ENCODE results near the gene ICAM5. TPM values are rescaled to one million over a fixed set of nuclear protein-coding genes. Genes with fewer than 3 reads are reported as not detected.
A peak's percentile ranks its signal among the peaks of the same experiment; 100 is the strongest.

The ICAM5 gene
- total and polyA plus RNA-seq, 4 experiments from 2014 or later, result 0.20 to 0.36 TPM; not detected in 2

GRCh38 chr19:10294368-10294697 is 4.6 kb downstream of the ICAM5 start:
- DNase-seq, result no peak
- Histone ChIP-seq H3K4me3 (ENCODE audit: low read length in 2 of 2) (no peak overlapping the region), H3K4me1 (ENCODE audit: insufficient read depth, low read length) (peaks cover 63% of the 10 kb centered on the region), H3K9me3 (ENCODE audit: control insufficient read depth in 1 of 2, low read length in 2 of 2) (no peaks in the 10 kb centered on the region), H3K36me3 (ENCODE audit: insufficient read depth, low read length) (no peaks in the 10 kb centered on the region), H3K27me3 (ENCODE audit: insufficient read depth, low read length) (peaks cover 51% of the 10 kb centered on the region), H3K27ac (ENCODE audit: low read depth, low read length) (no peak overlapping the region)
- H3K4me3 Mint-ChIP-seq, result peak overlapping the region in 6 of 8 donors; percentile 10 to 84 (median 44)
- ChIA-PET CTCF (ENCODE audit: partially characterized antibody) (no interaction called here), POLR2A (ENCODE audit: partially characterized antibody) (interaction anchor here (9.3 kb wide), 1 partner anchor 24 kb away, joined by 111 read pairs; the partner anchor contains the start of gene ICAM1)
- H3K27ac Mint-ChIP-seq, result peak overlapping the region in 1 of 7 donors; percentile 68
- H3K4me1 Mint-ChIP-seq, result peaks cover 28 to 56% (median 43%) of the 10 kb centered on the region in 4 donors
- intact Hi-C loops (cut with micrococcal nuclease), result no loop called here
- H3K36me3 Mint-ChIP-seq, result no peaks in the 10 kb centered on the region
- peaks cover 0 to 11% (median 0%) of the 10 kb centered on the region in 8 donors for H3K9me3 Mint-ChIP-seq
- peaks cover 32 to 37% of the 10 kb centered on the region in 2 donors for H3K27me3 Mint-ChIP-seq

DNA sequence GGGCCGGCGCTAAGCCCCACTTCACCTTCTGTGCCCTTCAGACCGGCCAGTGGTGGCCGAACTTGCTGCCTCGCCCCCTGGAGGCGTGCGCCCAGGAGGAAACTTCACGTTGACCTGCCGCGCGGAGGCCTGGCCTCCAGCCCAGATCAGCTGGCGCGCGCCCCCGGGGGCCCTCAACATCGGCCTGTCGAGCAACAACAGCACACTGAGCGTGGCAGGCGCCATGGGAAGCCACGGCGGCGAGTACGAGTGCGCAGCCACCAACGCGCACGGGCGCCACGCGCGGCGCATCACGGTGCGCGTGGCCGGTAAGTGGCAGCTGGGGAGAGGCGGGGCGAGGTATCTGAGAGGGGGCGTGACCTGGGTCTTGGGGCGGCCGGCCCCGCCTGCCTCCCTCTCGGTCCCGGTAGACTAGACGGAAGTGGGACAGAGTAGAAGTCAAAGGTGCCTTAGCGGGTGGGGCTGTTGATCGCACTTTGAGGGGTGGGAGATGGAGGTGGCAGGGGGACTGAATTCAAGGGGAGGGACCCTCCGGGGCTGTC is 5.6 kb downstream of the ICAM5 start:
- no peaks in the 10 kb centered on the region for H3K36me3 Mint-ChIP-seq

DNA sequence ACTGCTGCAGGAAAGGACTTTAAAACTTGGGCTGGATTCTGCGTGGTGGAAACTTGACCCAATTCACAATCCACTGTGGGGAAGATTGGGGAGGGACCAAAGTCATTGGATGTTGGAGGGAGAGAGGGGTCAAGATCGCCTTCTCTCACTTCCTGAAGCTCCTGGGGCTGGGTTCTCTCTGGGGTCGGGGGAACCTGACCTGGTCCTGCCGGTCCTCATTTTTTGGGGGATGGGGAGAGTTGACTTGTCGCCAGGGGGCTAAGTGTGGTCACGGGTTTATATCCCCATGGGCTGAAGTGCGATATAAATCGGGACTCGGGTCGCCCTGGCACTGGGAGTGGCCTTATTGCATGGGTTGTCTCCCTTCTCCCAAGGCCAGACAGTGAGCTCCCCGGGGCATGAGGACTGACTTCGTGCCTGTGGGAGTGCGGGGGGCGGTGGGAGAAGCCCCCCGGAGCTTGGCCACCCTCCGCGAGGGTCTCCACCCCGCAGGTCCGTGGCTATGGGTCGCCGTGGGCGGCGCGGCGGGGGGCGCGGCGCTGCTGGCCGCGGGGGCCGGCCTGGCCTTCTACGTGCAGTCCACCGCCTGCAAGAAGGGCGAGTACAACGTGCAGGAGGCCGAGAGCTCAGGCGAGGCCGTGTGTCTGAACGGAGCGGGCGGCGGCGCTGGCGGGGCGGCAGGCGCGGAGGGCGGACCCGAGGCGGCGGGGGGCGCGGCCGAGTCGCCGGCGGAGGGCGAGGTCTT is 6.3 kb downstream of the ICAM5 start:
- ChIA-PET POLR2A (ENCODE audit: partially characterized antibody) (interaction anchor here (0.6 to 2.2 kb wide), 5 partner anchors 9 to 84 kb away, joined by 3 to 10 read pairs (median 6); partner anchors contain the start of genes ICAM1, ICAM4, RAVER1 and TYK2), CTCF (ENCODE audit: partially characterized antibody) (interaction anchor here (0.8 to 1.6 kb wide), 3 partner anchors 11 to 93 kb away, joined by 3 to 6 read pairs (median 3); partner anchors contain the start of gene ICAM1)
- H3K27me3 ChIP-seq (ENCODE audit: insufficient read depth, low read length), result peaks cover 38% of the 10 kb centered on the region
- peak overlapping the region in 6 of 7 donors; percentile 60 to 81 (median 80) for H3K27ac Mint-ChIP-seq
- peaks cover 19 to 43% (median 32%) of the 10 kb centered on the region in 4 donors for H3K4me1 Mint-ChIP-seq
- H3K4me1 ChIP-seq (ENCODE audit: insufficient read depth, low read length), result peaks cover 46% of the 10 kb centered on the region
- peaks cover 0 to 11% (median 0%) of the 10 kb centered on the region in 8 donors for H3K9me3 Mint-ChIP-seq
- peak overlapping the region; percentile 84 to 89 (median 86) for H3K4me3 Mint-ChIP-seq
- H3K36me3 Mint-ChIP-seq, result no peaks in the 10 kb centered on the region
- DNase-seq, result no peak
- H3K36me3 ChIP-seq (ENCODE audit: insufficient read depth, low read length), result no peaks in the 10 kb centered on the region
- peak overlapping the region in 1 of 2 donors; percentile 55 for H3K4me3 ChIP-seq (ENCODE audit: low read length in 2 of 2)
- no peak overlapping the region for H3K27ac ChIP-seq (ENCODE audit: low read depth, low read length)
- no peaks in the 10 kb centered on the region for H3K9me3 ChIP-seq (ENCODE audit: control insufficient read depth in 1 of 2, low read length in 2 of 2)
- intact Hi-C loops (cut with micrococcal nuclease), result loop anchor here (1.0 kb wide), 1 partner anchor 27 kb away; no protein-coding TSS in a partner anchor
- peaks cover 26 to 28% of the 10 kb centered on the region in 2 donors for H3K27me3 Mint-ChIP-seq

More for the DNA sequence above, 5.6 kb downstream of the ICAM5 start:
- H3K4me1 ChIP-seq (ENCODE audit: insufficient read depth, low read length), result peaks cover 52% of the 10 kb centered on the region
- H3K27ac ChIP-seq (ENCODE audit: low read depth, low read length), result no peak overlapping the region
- CTCF ChIA-PET (ENCODE audit: partially characterized antibody), result interaction anchor here (0.8 to 1.6 kb wide), 2 partner anchors 25 to 93 kb away, joined by 3 to 6 read pairs; partner anchors contain the start of gene ICAM1
- Mint-ChIP-seq H3K4me1 (peaks cover 24 to 49% (median 37%) of the 10 kb centered on the region in 4 donors), H3K9me3 (peaks cover 0 to 11% (median 0%) of the 10 kb centered on the region in 8 donors), H3K27ac (peak overlapping the region in 6 of 7 donors; percentile 60 to 81 (median 80)), H3K4me3 (peak overlapping the region; percentile 84 to 89 (median 86)), H3K27me3 (peaks cover 31 to 32% of the 10 kb centered on the region in 2 donors)
- no peaks in the 10 kb centered on the region for H3K36me3 ChIP-seq (ENCODE audit: insufficient read depth, low read length)
- peak overlapping the region in 1 of 2 donors; percentile 55 for H3K4me3 ChIP-seq (ENCODE audit: low read length in 2 of 2)
- POLR2A ChIA-PET (ENCODE audit: partially characterized antibody), result interaction anchor here (0.6 to 2.2 kb wide), 5 partner anchors 9 to 85 kb away, joined by 3 to 10 read pairs (median 6); partner anchors contain the start of genes ICAM1, ICAM4, RAVER1 and TYK2
- peak; percentile 71 to 73 (median 73) for DNase-seq
- no peaks in the 10 kb centered on the region for H3K9me3 ChIP-seq (ENCODE audit: control insufficient read depth in 1 of 2, low read length in 2 of 2)
- intact Hi-C loops (cut with micrococcal nuclease), result loop anchor here (1.0 kb wide), 1 partner anchor 26 kb away; no protein-coding TSS in a partner anchor
- peaks cover 44% of the 10 kb centered on the region for H3K27me3 ChIP-seq (ENCODE audit: insufficient read depth, low read length)

- Mint-ChIP-seq H3K27me3 (peaks cover 6 to 7% of the 10 kb centered on the region in 2 donors), H3K27ac (no peak overlapping the region), H3K36me3 (no peaks in the 10 kb centered on the region), H3K4me1 (peaks cover 5 to 12% (median 9%) of the 10 kb centered on the region in 4 donors), H3K4me3 (peak overlapping the region in 2 of 8 donors; percentile 5 to 57), H3K9me3 (peaks cover 0 to 3% (median 0%) of the 10 kb centered on the region in 8 donors)
- Histone ChIP-seq H3K27me3 (ENCODE audit: insufficient read depth, low read length) (peaks cover under 1% of the 10 kb centered on the region), H3K4me3 (ENCODE audit: low read length in 2 of 2) (no peak overlapping the region), H3K4me1 (ENCODE audit: insufficient read depth, low read length) (peaks cover 14% of the 10 kb centered on the region), H3K36me3 (ENCODE audit: insufficient read depth, low read length) (no peaks in the 10 kb centered on the region), H3K9me3 (ENCODE audit: control insufficient read depth in 1 of 2, low read length in 2 of 2) (no peaks in the 10 kb centered on the region), H3K27ac (ENCODE audit: low read depth, low read length) (no peak overlapping the region)
- POLR2A ChIA-PET (ENCODE audit: partially characterized antibody), result interaction anchor here (0.9 to 2.2 kb wide), 2 partner anchors 10 to 15 kb away, joined by 3 to 5 read pairs; partner anchors contain the start of gene ICAM5
- no peak for DNase-seq
- CTCF ChIA-PET (ENCODE audit: partially characterized antibody), result interaction anchor here (0.7 to 1.4 kb wide), 2 partner anchors 29 to 89 kb away, joined by 4 to 5 read pairs; partner anchors contain the start of gene ICAM1
- intact Hi-C loops (cut with micrococcal nuclease), result no loop called here
Observed at GRCh38 chr19:10299545-10300458, 10.1 kb downstream of the ICAM5 start.

DNA sequence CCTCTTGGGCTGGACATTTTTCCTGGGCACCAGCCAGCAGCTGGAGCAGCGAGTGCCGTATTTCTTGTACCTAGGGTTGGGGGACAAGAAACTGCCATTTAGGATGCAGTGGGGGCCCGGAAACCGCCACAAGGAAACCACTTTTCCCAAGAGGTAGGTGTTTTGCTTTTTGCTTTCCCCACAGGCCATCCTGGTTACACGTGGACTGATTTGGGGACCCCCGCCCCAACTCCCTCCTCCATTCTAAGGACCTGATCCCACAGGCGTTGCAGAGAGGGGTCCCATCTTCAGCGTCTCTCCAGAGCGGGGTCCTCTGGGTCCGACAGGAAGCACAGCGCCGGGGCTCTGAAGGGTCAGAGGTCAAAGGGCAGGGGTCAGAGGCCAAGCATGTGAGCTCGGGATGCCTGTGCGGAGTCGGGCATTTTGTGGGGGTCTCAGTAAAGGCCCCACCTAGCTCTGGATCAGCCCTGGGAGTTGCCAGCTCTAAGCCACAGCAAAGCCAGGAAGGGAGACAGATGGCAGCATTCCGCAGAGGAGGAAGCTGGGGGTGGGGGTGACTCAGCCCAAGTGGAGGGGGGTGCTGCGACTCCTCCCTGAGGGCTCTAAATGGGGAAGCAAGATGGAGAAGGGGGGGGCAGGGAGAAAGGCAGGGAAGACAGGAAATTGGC is 15.5 kb downstream of the ICAM5 start:
- no peaks in the 10 kb centered on the region for H3K27me3 ChIP-seq (ENCODE audit: insufficient read depth, low read length)

GRCh38 chr19:10306327-10306726 is 16.6 kb downstream of the ICAM5 start:
- no peak overlapping the region for H3K27ac ChIP-seq (ENCODE audit: low read depth, low read length)
- intact Hi-C loops (cut with micrococcal nuclease), result no loop called here
- Mint-ChIP-seq H3K27ac (no peak overlapping the region), H3K4me1 (no peaks in the 10 kb centered on the region), H3K9me3 (no peaks in the 10 kb centered on the region), H3K4me3 (no peak overlapping the region), H3K36me3 (peaks cover 0 to 4% of the 10 kb centered on the region in 2 donors), H3K27me3 (no peaks in the 10 kb centered on the region)
- POLR2A ChIA-PET (ENCODE audit: partially characterized antibody), result interaction anchor here (1.6 kb wide), 1 partner anchor 13 kb away, joined by 3 read pairs; no protein-coding TSS in a partner anchor
- no peak overlapping the region for H3K4me3 ChIP-seq (ENCODE audit: low read length in 2 of 2)
- CTCF ChIA-PET (ENCODE audit: partially characterized antibody), result interaction anchor here (1.0 to 1.3 kb wide), 3 partner anchors 8 to 79 kb away, joined by 3 read pairs; no protein-coding TSS in a partner anchor
- no peaks in the 10 kb centered on the region for H3K27me3 ChIP-seq (ENCODE audit: insufficient read depth, low read length)
- no peak for DNase-seq
- no peaks in the 10 kb centered on the region for H3K9me3 ChIP-seq (ENCODE audit: control insufficient read depth in 1 of 2, low read length in 2 of 2)
- no peaks in the 10 kb centered on the region for H3K4me1 ChIP-seq (ENCODE audit: insufficient read depth, low read length)
- H3K36me3 ChIP-seq (ENCODE audit: insufficient read depth, low read length), result no peaks in the 10 kb centered on the region

More for the DNA sequence above, 15.5 kb downstream of the ICAM5 start:
- intact Hi-C loops (cut with micrococcal nuclease), result no loop called here
- no peak overlapping the region for H3K4me3 Mint-ChIP-seq
- H3K27me3 Mint-ChIP-seq, result no peaks in the 10 kb centered on the region
- Histone ChIP-seq H3K4me1 (ENCODE audit: insufficient read depth, low read length) (no peaks in the 10 kb centered on the region), H3K4me3 (ENCODE audit: low read length in 2 of 2) (no peak overlapping the region), H3K36me3 (ENCODE audit: insufficient read depth, low read length) (no peaks in the 10 kb centered on the region), H3K27ac (ENCODE audit: low read depth, low read length) (no peak overlapping the region), H3K9me3 (ENCODE audit: control insufficient read depth in 1 of 2, low read length in 2 of 2) (no peaks in the 10 kb centered on the region)
- no peaks in the 10 kb centered on the region for H3K9me3 Mint-ChIP-seq
- H3K4me1 Mint-ChIP-seq, result no peaks in the 10 kb centered on the region
- H3K27ac Mint-ChIP-seq, result no peak overlapping the region
- H3K36me3 Mint-ChIP-seq, result peaks cover 0 to 4% of the 10 kb centered on the region in 2 donors
- POLR2A ChIA-PET (ENCODE audit: partially characterized antibody), result no interaction called here
- CTCF ChIA-PET (ENCODE audit: partially characterized antibody), result interaction anchor here (1.3 kb wide), 1 partner anchor 80 kb away, joined by 3 read pairs; no protein-coding TSS in a partner anchor
- no peak for DNase-seq

Data from CD4-positive, alpha-beta memory T cell (primary cell).